ENCODE results near the gene ZNF746. TPM values are rescaled to one million over a fixed set of nuclear protein-coding genes. Genes with fewer than 3 reads are reported as not detected.

ZNF746 gene
- polyA plus RNA-seq, 3 donors = 11.0 to 12.6 (median 11.0) TPM

DNA sequence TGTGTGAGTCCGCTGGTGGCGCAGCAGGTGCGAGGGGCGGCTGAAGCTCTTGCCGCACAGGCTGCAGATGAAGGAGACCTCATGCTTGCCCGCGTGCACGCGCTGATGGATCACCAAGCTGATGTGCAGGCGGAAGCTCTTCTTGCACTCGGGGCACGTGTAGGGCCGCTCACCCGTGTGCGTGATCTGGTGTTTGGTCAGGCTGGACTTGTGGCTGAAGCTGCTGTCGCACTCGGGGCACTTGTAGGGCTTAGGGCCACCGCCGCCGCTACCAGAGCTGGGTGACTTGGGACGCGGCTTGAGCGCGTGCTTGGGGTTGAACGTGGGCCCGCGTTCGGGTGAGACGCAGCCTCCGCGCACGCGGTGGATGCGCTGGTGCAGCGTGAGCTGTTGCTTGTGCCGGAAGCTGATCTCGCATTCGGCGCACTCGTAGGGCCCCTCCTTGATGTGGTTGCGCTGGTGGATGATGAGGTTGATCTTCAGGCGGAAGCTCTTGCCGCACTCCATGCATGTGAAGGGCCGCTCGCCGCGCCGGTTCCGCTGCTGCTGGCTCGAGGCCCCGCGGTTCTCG lies 65.4 kb downstream of the ZNF746 start:
- DNase-seq (ENCODE audit: low read depth in 3 of 3, low spot score in 2 of 3) = no peak

DNA sequence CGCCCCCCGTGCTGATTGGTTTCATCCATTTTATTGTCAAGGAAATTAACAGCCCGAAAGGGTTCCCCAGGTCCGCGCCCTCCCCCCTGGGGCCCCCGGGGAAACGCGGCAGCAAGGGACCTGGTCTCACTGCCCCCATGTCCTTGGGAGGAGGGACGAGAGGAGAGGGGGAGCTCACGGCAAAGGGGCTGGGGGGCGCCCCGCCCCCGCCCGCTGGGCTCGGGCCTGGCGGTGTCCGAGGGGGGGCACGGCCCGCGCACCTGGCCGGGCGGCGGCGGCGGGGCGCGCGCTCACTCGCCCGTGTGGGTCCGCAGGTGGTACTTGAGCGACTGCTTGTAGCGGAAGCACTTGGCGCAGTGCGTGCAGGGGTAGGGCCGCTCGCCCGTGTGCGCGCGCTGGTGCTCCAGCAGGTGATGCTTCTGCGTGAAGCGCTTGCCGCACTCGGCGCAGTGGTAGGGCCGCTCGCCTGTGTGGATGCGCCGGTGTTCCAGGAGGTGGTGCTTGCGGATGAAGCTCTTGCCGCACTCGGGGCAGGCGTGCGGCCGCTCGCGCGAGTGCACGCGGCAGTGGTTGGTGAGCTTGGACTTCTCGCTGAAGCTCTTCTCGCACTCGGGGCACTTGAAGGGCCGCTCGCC lies 66.0 kb downstream of the ZNF746 start:
- DNase-seq (ENCODE audit: low read depth in 3 of 3, low spot score in 2 of 3) = no peak

DNA sequence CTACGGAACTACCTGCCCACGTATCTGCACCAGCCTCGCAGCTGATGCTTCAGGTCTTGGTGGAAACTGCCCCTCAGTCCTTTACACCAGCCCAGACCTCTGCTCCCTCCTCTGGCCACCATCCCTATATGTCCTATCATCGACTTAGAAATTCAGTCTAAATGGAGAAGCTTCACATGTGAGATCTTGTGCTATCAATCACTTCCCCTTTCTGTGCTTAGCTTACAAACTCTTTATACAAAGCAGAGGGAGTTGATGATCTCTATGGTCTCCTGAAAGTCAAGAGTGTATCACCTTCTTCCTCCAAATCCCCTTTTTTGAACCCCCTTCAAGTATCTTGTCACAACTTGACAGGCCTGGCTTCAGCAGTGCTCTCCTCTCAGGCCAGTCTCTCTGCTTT lies 67.4 kb downstream of the ZNF746 start:
- no peak for DNase-seq (ENCODE audit: low read depth in 3 of 3, low spot score in 2 of 3)

DNA sequence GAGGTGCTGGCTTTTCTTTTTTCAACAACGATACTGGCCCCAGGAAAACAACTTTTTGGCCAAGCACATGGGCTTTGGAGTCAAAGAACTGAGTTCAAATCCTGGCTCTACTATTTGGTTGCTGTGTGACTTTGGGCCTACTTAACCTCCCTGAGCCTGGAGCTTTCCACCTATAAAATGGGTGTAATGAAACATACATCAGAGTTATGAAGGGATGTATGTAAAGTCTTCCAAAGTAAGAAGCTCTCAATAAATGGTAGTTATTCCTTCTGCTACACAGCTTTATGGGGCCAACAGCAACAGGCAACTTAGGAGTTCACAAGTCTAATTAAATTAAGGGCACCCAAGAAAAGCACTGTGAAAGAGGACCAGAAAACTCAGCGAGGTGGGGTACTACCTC lies 69.7 kb downstream of the ZNF746 start:
- no peak for DNase-seq (ENCODE audit: low read depth in 3 of 3, low spot score in 2 of 3)

DNA sequence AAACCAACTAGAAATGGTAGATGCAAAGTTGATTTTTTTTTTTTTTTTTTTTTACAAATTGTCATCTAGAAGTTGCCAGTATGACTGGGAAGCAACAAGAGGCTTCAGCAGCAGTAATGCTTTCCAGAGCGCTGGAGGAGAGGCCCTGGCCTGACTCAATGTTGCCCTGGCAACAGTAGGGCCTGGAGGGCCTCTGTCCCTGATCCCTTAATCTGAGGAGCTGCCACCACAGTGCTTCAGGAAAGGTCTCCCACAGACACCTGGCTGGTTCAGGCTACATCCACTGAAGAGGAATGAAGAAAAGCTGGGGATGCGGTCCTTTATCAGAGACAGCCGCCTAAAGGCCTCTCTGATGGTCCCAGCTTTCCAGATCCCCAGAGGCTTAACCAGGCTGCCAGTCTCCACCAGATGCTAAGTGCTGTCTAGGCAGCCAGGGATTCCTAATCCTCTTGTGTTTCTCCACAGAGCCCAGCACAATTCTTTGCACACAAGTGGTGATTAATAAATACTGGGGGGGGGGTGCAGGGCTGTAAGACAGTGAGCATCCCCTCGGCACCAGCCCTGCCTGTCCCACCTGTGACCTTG lies 70.4 kb downstream of the ZNF746 start:
- no peak for DNase-seq (ENCODE audit: low read depth in 3 of 3, low spot score in 2 of 3)

DNA sequence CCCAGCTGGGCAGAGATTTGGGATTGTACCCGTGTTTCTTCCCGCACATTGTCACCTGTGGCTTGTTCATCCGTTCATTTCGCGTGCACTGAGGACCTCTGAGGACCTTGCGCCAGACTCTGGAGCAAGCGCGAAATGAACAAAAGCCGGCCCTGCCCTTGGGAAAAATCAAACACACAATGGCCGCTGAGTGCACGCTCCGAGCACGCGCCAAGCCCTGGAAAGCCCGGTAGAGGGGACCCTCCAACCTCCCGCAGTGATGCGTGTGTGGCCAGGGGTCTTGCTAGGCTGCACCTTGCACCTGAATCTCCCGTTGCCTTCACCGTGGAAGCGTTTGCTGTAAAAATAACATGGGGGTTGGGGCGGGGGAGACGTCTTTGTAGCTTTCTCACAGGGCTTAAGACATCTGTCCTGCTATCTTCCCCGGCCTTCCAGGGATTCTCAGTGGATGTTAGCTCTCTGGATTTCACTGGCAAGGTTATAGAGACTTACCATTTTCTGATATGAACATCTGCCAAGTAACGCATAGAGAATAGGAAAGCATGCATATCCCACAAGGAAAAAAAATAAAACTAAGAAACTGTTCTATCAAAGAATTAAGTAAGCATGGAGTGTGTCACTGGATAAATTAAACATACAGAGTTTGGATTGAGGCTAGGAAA lies 74.0 kb downstream of the ZNF746 start:
- no peak for DNase-seq (ENCODE audit: low read depth in 3 of 3, low spot score in 2 of 3)

DNA sequence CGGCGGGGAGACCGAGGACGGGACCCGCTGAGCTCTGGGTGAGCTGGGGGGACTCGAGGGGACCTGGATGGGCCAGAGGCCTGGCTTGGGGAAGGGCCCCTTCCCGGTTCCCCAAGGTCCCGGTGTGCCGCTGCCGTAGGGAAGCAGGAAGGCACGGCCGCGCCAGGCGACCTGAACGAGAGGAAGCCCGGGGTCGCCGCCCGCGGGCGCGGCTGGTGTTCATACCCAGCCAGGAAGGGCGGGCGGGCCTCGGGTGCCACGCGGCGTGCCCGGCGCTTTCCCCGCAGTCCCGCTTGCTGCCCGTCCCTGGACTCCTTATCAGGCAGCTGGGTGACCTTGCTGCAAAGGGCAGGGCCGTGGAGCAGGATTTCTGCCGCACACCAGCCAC lies 74.7 kb downstream of the ZNF746 start:
- DNase-seq (ENCODE audit: low read depth in 3 of 3, low spot score in 2 of 3) = no peak

Other genes starting within 250 kb of the ZNF746 start
- gene ZNF783, start 235.6 kb downstream of the ZNF746 start, polyA plus RNA-seq (ENCODE audit: insufficient read length in 3 of 3) = 10 to 100 TPM in 2 of 3 donors, 1 to 10 TPM in 1; 9.8 to 11.6 (median 10.3) TPM
- gene ZNF777, start 36.7 kb downstream of the ZNF746 start, polyA plus RNA-seq (ENCODE audit: insufficient read length in 3 of 3) = 10 to 100 TPM; 12.9 to 13.3 (median 13.1) TPM